Measurements from ENCODE around the gene KIF1A.
"Not testable (repeated sequence)": the region's sequence is repeated elsewhere in the genome, so short reads cannot be mapped to it uniquely, and the experiment has no call there.

KIF1A gene

DNA sequence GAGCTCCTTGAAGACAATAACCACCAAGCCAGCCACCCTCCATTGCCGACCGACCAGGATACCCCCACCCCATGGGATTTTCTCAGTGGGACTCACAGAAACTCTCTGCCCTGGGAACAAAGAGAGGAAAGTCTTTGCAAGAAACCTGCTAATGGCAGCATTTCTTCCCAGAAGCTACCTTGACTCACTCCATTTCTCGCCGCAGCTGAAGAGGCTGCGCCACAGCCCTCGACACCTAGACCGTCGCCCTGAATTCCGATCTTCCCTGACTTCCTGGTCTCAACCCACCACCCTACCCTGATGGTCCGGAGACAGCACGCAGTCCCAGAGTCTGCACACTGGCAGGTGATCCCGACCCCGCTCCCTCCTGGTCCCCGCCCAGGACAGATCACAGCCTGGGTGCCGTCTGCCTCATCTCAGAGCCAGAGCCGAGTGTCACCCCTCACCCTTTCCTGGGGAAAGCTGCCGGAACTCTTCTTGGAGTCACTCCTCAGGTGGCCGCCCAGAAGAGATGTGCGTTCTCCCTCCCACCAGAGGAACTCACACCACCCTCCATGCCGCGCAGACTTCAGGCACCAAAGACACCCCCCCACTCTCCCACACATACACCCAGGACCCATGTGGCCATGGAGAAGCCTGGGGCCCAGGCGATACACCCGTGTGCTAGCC is 103.8 kb downstream of the KIF1A start:
- DNase-seq = no peak

DNA sequence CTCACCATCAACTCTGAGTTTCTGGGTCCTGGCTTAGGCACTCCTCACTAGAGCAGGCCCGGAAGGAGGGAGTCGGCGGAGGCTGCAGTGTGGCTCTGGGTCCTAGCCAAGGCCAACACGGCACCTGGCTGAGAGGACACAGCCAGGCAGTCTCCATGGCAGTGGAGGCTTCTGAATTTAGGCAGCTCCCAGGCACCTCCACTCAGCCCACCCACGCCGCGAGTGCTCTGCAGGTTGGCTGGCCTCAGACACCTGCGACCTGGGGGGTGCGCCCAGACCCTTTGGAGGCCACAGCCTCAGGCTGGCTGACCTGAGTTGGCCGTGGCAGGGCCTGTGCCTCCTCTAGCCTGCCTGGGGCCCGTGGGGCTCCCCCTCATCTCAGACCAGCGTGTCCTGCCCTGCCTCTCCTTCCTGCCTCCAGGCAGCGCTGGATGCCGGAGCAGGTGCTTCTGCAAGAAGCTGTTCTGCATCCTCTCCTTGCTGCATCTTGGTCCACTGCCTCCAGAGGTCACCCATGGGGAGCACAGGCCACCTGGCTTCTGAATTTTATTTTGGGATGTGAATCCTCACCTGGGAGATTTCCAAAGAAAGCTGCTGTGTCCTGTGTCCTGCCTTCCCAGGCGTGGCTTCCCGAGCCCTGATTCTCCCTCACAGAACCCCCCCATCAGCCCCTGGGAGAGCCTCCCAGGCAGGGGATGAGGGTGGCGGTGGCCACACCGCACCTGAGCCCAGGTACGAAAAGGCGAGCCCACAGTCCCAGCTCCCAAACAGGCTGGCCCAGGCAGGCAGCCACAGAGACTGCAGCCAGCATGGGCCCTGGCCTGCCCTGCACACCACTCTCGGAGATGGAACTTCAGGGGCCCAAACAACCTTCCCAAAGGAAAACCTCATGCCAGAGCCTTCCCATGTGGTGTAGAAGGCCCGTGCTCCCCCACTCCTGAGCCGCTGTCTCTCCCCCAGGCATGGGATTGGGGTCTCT is 105.0 kb downstream of the KIF1A start:
- DNase-seq = no peak

DNA sequence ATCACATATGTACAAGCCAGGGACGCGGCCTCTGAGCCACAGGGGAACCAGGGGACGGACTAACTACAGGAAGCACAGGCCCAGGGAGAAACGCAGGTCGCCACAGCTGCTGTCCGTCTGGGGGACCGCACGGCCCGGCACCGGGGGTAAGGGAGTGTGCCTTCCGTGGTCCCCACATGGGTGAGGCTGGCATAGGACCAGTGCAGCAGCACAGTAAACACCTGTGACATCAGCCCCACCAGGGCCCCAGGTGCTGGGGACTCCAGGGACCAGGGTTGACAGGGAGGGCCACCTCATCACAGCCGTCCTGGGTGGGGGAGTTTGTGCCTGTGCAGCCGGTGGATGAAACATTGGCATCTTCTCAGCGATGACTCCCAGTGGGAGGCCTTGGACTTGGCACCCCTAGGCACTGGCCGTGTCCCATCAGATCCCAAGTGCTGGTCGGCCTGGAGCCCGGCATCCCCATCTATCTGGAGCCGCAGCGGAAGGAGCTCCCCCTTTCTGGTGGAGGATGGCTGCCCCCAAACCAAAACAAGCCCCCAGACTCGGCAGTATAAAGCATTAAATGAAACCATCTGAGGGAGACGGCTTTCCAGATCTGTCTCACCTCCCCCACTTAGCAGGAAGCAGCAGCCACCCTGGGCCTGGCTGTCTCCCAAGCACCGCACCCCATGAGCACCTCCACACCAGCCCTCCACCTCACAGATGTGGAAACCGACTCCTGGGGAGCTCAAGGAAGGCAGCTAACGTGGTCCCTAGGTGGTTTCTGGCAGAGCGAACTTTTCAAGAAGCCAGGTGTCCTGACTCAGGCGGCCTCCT is 105.9 kb downstream of the KIF1A start:
- DNase-seq = no peak

DNA sequence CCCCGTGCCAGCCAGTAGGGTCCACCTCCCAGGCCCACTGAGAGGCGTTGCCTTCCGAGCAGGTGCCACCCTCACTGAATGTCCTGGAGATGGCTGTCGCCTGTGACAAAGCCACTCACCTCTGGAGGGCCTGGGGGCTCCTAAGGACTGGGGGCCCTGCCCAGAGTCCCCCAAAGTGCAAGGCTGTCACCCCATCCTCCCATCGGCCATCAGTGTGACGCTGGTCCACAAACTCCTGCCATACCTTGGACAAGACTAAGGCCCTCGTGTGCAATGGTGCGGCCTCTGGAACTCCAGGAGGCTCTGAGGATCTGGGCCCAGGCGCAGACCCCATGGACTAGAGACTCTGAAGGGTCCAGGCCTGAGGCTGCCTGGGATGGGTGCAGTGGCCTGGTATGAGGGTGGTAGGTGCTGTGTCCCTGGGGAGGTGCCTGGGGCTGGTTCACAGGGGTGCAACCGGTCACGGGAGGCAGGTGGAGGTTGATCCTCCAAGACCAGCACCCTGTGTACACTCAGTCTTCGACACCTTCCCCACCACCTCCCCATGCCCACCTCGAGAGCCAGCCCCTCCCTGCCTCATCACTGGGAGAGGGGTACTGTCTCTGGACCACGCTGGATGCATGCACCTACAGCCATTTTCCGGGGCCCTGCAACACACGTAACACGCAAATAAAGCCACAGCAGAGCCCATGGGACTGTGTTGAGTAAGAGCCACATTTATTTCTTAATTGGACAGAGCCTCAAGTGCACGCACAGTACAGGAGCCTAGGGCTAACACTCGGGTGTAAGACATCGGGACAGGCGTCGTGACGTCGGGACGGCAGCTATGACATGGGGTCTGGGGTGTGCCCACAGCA is 106.7 kb downstream of the KIF1A start:
- no peak for DNase-seq

DNA sequence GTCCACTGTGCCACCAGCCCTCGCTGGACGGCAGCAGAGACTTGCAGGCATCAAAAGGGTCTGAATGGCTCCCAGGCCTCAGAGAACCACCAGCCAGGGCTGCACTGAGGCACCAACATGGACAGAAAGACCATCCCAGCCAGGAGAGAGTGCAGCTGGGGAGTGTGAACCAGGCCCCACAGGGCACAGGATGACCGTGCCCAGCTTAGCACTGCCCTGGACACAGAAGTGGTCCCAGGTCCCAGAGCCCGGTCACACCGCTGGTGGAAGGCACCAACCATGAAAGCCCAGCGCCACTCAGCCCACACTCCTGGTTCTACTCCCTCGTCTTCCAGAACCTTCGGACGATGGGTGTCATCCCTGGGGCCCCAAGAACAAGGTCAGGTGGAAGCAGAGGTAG is 107.9 kb downstream of the KIF1A start:
- no peak for DNase-seq

DNA sequence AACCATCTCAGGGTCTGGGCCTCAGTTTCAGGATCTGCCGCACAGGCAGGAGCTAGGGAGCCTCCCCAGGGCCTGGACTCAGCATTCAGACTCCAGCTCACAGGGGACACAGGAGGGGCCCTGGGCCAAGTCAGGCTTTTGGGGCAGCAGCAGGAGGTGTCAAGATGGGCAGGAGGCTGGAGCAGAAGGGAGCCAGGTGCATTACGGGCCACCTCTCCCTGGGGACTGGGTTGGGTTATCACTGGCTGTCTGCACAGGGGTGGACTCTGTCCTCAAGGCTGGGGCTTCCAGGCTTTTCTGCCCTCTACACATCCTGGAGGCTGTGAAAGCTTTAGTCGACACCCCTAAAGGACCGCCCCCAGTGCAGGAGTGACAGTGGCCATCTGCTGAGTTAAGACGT is 108.3 kb downstream of the KIF1A start:
- no peak for DNase-seq

DNA sequence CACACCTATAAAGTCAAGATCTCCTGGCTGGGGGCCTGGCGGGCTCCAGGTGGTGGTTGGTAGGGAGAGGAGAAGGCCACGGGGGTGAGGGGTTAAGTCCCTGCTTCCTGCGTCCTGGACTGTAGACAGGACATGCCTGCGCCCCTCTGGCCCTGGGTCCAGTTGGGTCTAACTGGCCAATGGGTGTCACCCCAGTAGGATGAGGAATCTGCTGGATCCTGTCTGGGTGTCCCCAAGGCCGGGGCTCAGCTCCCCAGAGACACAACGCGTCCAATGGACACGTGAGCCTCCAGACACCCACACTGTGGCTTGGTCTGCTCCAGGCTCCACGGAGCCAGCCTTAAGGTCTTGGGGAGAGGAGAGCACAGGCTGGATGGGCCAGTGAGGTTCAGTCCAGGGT is 108.7 kb downstream of the KIF1A start:
- DNase-seq = no peak

DNA sequence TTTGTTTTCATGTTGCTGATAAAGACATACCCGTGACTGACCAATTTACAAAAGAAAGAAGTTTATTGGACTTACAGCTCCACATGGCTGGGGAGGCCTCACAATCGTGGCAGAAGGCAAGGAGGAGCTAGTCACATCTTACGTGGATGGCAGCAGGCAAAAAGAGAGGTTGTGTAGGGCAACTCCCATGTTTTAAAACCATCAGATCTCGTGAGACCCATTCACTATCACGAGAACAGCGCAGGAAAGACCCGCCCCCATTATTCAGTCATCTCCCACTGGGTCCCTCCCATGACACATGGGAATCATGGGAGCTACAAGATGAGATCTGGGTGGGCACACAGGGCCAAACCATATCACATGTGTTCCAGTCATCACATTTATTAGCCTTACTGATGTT is 111.6 kb downstream of the KIF1A start:
- no peak for DNase-seq

DNA sequence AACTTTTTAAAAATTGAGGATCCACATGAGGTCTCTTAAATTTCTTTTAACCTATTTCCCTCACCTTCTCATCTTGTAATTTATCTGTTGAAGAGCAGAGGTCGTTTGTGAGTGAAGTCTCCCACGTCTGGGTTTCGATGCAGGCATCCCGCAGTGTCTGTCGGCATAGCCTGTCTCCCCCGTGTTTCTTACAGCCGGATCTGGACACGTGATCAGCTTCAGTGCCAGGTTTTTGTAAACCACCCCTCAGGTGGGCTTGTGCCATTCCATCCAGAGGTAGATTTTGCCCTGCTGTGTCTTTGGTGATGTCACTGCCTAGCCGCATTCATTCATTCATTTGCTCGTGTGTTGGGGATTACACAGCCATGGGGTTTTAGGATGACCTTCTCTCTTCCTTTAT is 112.2 kb downstream of the KIF1A start:
- no peak for DNase-seq

DNA sequence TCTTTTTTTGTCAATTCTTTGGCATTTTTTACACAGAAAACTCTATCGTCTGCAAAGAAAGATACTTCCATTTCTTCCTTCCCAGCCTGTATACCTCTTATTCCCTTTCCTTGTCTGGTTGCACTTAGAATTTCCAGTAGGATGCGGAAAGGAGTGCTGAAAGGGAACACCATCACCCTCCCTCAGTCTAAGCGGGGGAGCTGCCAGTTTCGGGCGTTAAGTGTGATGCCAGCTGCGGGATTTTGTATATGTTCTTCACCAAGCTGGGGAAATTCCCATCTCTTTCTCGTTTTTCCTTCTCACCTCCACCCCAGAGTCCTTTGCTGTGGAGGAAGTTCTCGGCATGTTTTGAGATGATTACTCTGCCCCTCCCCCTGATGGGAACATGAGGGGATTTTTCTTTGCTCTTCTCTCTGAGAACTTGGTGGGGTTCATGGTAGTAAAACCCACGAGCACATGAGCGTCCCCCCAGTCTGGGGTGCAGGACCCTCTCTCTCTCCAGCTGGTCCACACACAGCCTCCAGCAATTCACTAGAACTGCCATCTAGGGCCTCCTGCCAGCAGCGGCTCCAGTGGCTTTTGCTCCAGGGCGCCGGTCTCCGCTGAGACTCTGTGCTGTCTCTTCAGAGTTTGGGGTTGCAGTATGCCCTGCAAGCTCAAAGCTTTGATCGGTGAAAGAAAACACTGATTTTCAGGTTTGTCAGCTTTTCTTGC is 112.8 kb downstream of the KIF1A start:
- no peak for DNase-seq

DNA sequence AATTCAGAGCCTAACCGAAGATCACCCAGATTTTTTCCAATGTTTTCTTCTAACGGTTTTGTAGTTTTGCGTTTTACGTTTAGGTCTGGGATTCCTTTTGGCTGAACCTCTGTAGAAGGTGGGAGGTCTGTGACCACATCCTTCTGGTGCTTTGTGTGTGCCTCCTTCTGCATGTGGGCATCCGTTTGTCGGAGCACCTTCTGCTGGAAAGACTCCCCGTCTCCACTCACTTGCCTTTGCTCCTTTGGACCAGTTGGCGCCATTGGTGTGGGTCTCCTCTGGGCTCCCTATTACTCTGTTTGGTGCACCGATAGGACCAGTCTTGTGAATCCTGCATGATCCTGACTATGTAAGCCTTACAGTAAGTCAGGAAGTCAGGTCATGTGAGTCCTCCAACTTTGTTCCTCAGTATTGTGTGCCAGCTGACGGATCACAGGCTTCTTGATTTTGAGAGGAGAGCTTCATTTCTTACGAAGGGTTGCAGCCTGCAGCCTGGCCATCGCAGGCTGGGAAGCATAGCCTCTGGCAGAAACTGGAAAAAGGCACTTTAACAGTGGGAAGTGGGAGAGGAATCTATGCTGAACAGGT is 114.7 kb downstream of the KIF1A start:
- DNase-seq = no peak

DNA sequence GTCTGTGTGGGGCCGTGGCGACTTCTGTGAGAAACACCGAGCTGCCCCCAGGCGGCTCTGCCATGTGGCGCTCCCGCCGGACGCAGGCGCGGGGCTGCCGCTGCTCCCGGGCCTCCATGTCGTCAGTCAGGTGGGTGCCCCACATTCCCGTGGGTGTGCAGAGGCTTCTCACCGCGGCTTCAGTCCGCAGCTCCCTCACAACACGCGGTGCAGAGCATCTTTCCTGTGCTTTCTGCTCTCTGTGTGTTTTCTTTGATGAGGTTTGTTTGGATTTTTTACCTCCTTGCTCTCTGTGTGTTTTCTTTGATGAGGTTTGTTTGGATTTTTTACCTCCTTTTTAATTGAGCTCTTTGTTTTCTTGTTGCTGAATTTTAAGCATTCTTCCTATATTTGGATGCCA is 115.4 kb downstream of the KIF1A start:
- no peak for DNase-seq

DNA sequence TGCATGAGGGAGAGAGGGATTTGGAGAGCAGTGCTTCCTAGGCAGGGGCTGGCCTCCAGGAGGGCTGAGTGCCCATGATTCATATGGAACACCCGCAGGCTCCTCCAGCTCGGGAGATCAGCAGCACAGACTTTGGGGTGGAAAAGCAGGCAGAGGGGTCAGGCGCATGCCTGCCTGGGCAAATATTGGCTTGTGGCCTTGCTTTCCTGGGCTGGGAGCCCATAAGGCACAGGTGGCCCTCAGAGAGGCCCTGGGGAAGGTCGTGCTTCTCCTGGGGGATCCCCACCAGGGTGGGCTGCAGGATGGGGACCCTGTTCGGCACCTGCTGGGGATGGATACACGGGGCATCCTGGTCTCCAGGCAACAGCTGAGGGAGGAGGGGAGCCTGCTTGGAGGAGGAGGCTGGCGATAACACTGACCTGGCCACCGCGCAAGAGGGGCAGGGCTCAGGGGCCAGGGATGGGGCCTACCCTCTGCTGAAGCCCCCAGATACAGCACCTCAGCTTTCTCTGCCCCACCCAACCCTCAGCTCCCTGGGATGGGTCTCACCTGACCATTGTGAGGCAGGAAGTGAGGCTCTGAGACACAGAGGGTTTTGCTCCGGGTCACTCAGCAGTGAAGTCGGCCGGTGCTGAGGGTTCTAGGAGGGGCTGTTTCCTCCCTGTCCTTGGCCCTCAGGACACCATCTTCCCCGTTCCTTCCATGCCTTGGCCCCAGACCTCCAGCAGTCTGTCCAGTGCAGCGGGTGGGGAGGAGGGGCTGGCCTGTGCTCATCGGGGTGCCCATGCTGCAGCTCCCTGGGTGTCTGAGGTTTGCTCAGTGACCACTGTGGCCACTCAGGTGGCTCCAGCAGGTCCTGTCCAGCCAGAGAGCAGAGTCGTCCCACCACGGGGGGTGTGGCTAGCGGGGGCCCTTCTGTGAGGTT is 116.3 kb downstream of the KIF1A start:
- no peak for DNase-seq

DNA sequence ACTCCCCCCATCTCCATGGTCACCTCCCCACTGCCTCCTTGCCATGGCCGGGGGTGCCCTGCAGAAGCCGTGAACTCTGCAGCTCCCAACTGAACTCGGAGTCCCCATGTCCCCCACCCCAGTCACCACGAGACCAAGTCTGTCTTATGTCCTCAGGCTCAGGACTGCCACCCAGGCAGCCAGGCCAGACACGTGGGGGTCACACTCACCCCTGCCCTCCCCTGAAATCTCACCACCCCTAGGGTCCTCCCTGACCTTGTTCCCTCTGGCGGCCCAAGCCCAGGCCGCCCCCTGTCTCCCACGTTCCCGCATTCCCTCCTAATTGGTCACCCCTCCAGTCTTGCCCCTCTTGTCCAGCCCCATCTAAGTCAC is 117.4 kb downstream of the KIF1A start:
- no peak for DNase-seq

DNA sequence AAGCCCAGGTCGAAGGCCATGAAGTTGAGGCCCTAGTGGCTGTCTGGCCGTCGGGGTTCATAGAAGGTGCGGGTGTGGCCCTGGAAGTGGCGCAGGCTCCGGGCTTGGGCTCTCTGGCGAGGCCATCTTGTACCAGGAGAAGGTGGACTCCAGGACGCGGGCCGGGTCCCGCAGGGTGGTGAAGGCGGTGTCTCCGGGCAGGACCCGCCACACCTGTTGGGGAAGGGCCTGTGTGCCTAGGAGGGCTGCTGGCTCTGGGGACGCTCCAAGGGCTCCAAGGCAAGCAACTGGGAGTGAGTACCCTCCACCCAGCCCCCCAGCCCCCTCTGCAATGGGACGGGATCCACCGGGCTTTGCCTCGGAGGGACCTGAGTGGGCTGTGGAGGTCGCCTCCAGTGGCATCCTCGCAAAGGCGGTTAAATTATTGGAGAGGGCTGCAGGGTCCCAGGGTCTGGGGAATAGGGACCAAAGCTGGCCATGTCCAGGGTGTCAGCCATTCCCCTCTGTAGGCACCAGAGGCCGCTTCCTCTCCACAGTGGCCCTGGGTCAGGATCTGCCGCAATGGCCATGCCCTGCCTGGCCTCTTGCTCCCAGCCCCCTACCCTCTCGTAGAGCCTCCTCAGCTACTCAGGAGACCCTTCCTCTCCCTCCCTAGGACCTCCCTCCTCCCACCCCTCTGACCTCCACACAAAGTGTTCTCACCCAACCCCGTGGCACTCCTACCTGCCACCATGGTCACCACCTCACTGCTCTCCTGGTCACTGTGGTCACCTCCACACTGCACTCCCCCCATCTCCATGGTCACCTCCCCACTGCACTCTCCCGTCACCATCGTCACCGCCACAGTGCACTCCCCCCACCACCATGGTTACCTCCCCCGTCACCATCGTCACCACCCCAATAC is 118.0 kb downstream of the KIF1A start:
- DNase-seq = no peak

DNA sequence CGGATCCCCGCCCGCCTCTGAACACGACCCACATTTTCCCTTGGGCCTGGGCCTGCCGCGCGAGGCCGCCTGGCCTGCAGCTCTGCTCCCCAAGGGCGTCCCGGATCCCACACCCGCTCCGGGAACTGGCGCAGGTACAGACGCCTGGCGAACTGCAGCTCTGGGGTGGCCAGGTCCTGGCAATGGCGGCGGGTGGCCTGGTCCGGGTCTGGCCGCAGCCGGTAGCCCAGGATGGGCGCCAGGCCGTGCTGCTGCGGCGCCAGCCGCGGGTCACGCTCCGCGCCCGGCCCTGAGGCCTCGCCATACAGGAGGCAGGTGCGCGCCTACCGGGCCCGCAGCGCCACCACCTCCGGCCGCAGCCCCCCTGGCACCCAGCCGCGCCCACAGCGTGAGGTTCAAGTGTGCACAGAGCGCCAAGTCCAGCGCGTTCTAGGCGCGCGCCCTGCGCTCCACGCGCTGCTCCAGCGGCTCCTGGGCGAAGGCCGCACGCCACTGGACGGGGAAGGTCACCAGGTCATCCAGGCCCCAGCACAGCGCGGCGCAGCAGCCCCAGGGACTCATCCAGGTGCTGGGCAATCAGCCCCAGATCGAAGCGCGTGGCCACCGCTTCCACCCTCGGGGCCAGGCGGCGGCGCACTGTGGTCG is 118.8 kb downstream of the KIF1A start:
- no peak for DNase-seq

DNA sequence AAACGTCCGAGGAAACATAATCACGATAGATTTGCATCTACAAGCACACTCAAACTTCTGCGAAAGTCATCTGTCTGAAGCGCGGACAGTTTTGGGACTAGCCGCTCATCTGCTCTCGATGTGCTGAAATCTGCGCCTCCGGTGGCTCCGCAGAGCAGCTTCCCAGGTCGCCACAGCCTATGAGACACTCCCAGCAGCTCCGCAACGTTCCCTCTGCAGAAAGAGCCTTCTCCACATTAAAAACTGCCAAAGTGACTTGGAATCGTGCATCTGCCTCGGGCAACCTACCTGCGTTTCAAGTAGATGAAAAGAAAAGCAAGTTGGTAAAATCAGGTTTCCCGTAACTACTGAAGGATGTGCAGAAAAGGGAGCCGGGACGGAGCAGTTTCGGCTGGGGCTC is 119.4 kb downstream of the KIF1A start:
- DNase-seq = not testable (repeated sequence)

DNA sequence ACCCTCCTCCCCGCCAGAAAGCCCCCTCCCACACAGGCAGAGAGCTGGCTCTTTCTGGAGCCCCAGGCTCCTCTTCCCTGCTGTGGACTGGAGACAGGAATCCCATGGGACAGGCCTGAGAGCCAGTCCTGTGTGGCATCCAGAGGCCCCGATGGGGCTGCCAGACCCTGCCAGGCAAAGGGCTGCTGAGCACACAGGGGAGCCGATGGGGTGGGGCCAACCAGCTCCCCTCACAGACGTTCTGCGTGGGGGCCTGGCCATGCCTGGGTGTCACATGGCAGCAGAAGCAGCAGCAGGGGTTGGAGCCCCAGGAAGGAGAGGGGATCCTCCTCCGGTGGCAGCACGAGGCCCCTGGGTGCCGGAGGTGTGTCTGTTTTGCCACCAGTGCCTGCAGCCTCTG is 120.2 kb downstream of the KIF1A start:
- DNase-seq = not testable (repeated sequence)
